CD14-positive monocyte (primary cell): Measurements from ENCODE around the gene SHISA3. TPM values are rescaled to one million over a fixed set of nuclear protein-coding genes. Genes with fewer than 3 reads are reported as not detected.

ENCODE experiments used
- DNase-seq, 3 donors: peaks; one replicate each; pipeline ENCODE4 v3.0.0-alpha.2; 2011 to 2022
- H2AFZ ChIP-seq: 2 replicates; pipeline ENCODE4 v1.6.0; 2012; ENCODE audit warnings: mild to moderate bottlenecking, low read depth, low read length, inconsistent platforms; ENCODE audit not compliant: insufficient read depth, poor library complexity, severe bottlenecking
- H3K27ac ChIP-seq, 2 donors: 1 replicate in 1 of 2; 2 replicates in 1 of 2; pipeline ENCODE4 v1.5.1; 2012 to 2013; ENCODE audit warnings: low read length in 2 of 2, control low read depth in 1 of 2, inconsistent platforms in 1 of 2, low read depth in 1 of 2, mild to moderate bottlenecking in 1 of 2
- H3K27me3 ChIP-seq, 2 donors: one replicate each; pipeline versions ENCODE4 v1.6.0 to v1.6.1; 2011 to 2013; ENCODE audit warnings: low read length in 2 of 2; ENCODE audit not compliant: control insufficient read depth in 2 of 2, insufficient read depth in 2 of 2
- H3K36me3 ChIP-seq, 2 donors: replicated peaks in 1 of 2; 1 replicate in 1 of 2; 2 replicates in 1 of 2; pipeline versions ENCODE4 v1.5.1 to v1.6.1; 2012 to 2013; ENCODE audit warnings: low read length in 2 of 2, control low read depth in 1 of 2, inconsistent platforms in 1 of 2, mild to moderate bottlenecking in 1 of 2; ENCODE audit not compliant: insufficient read depth in 2 of 2, control insufficient read depth in 1 of 2
- H3K4me1 ChIP-seq, 2 donors: 1 replicate in 1 of 2; 2 replicates in 1 of 2; pipeline versions ENCODE4 v1.5.1 to v1.6.1; 2012 to 2013; ENCODE audit warnings: low read length in 2 of 2, control low read depth in 1 of 2, inconsistent platforms in 1 of 2, mild to moderate bottlenecking in 1 of 2, moderate library complexity in 1 of 2; ENCODE audit not compliant: insufficient read depth in 2 of 2, control insufficient read depth in 1 of 2
- H3K4me2 ChIP-seq: replicated peaks from 2 replicates; pipeline ENCODE3; 2012; ENCODE audit warnings: low read length, moderate library complexity, mild to moderate bottlenecking; ENCODE audit not compliant: poor library complexity, severe bottlenecking; ENCODE audit errors: extremely low read depth
- H3K4me3 ChIP-seq, 3 experiments: fragments of 200-600 bp in 1 of 3; sonication (generic) in 1 of 3; replicated peaks in 1 of 3; 1 replicate in 2 of 3; 2 replicates in 1 of 3; pipeline ENCODE4 v1.5.1; 2011 to 2013; ENCODE audit warnings: low read length in 3 of 3, mild to moderate bottlenecking in 3 of 3, control low read depth in 2 of 3, low read depth in 2 of 3, inconsistent platforms in 1 of 3, moderate library complexity in 1 of 3
- H3K79me2 ChIP-seq: 2 replicates; pipeline ENCODE4 v1.6.0; 2012; ENCODE audit warnings: mild to moderate bottlenecking, control low read depth, inconsistent platforms, low read length, moderate library complexity; ENCODE audit not compliant: insufficient read depth
- H3K9ac ChIP-seq: 2 replicates; pipeline ENCODE4 v1.6.0; 2017; ENCODE audit warnings: low read length, mild to moderate bottlenecking; ENCODE audit not compliant: insufficient read depth, poor library complexity, severe bottlenecking
- H3K9me3 ChIP-seq, 2 donors: replicated peaks in 1 of 2; 1 replicate in 1 of 2; 2 replicates in 1 of 2; pipeline versions ENCODE4 v1.5.1 to v1.6.1; 2012 to 2013; ENCODE audit warnings: low read length in 2 of 2, control low read depth in 1 of 2; ENCODE audit not compliant: control insufficient read depth in 1 of 2, insufficient read depth in 1 of 2
- H4K20me1 ChIP-seq: 2 replicates; pipeline ENCODE4 v1.6.0; 2012; ENCODE audit warnings: mild to moderate bottlenecking, low read length, control low read depth, moderate library complexity; ENCODE audit not compliant: insufficient read depth
- H3K27ac Mint-ChIP-seq, 7 donors: one replicate each; pipeline ENCODE4 v1.8.0; 2020; ENCODE audit warnings: mild to moderate bottlenecking in 7 of 7, mixed read lengths in 7 of 7, moderate library complexity in 6 of 7, inconsistent platforms in 2 of 7
- H3K27me3 Mint-ChIP-seq, 3 donors: one replicate each; pipeline ENCODE4 v1.8.0; 2021 to 2022; ENCODE audit warnings: low read depth in 3 of 3, mild to moderate bottlenecking in 3 of 3, mixed read lengths in 3 of 3, moderate library complexity in 3 of 3, inconsistent platforms in 1 of 3
- H3K36me3 Mint-ChIP-seq, 2 donors: one replicate each; pipeline ENCODE4 v1.8.0; 2020; ENCODE audit warnings: mixed read lengths in 2 of 2, inconsistent platforms in 1 of 2, mild to moderate bottlenecking in 1 of 2
- H3K4me1 Mint-ChIP-seq: one replicate; pipeline ENCODE4 v1.8.0; 2020; ENCODE audit warnings: mild to moderate bottlenecking, mixed read lengths
- H3K4me3 Mint-ChIP-seq, 2 donors: one replicate each; pipeline ENCODE4 v1.8.0; 2020; ENCODE audit warnings: mild to moderate bottlenecking in 2 of 2, mixed read lengths in 2 of 2, moderate library complexity in 1 of 2
- H3K9me3 Mint-ChIP-seq, 7 donors: one replicate each; pipeline ENCODE4 v1.8.0; 2020 to 2022; ENCODE audit warnings: mixed read lengths in 7 of 7, mild to moderate bottlenecking in 6 of 7, moderate library complexity in 6 of 7, inconsistent platforms in 2 of 7
- WGBS: methylation state at CpG from one replicate; pipeline ENCODE4 v1.1.5; 2013; ENCODE audit warnings: missing lambda C conversion rate; ENCODE audit not compliant: insufficient coverage; 5-methylcytosine and 5-hydroxymethylcytosine counted together
- intact Hi-C, 2 donors: fragments of 100-400 bp; cut with micrococcal nuclease; formaldehyde crosslinking; loops; one replicate each; pipeline versions ENCODE4 v1.15.0 to v1.15.1; 2023
- polyA plus RNA-seq, 3 donors: library from polyadenylated mRNA; depleted of rRNA in 1 of 3; unstranded in 2 of 3; stranded (reverse) in 1 of 3; fragments of 300-500 nt in 2 of 3; fragments of >200 nt in 1 of 3; fragmentation: Illumina TruSeq in 2 of 3; gene quantifications; 1 replicate in 2 of 3; 2 replicates in 1 of 3; pipeline ENCODE4 v1.2.3, GENCODE V29; 2012 to 2021
- TF ChIP-seq, protein P1 (sequence below): fragments of 200-600 bp; IDR thresholded peaks from one replicate; pipeline ENCODE4 v1.8.0; 2022; ENCODE audit warnings: antibody characterized with exemption, mild to moderate bottlenecking

The SHISA3 gene
- polyA plus RNA-seq, 3 donors, result not detected

DNA sequence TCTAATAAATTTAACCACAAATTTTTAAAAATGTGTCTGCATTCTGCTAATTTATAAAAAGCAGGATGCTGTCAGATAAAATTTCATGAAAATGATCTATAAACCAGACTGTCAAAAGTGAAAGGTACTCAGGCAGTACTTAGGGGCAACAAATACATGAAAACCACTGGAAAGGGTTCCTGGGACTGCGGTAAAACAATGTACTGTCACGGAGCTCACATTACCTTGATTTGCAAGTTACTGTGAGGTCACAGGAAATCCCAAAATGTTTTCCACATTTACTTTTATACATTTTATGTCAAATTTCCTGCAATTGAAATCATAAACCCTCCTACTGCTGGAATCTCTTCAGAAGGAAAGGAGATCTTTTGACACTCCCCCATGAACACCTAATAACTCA, 45.3 kb downstream of the SHISA3 start:
- H3K4me2 ChIP-seq, result no peak overlapping the region
- H3K9me3 Mint-ChIP-seq, result no peaks in the 10 kb centered on the region
- no peaks in the 10 kb centered on the region for H4K20me1 ChIP-seq
- peaks cover 0 to 3% of the 10 kb centered on the region in 2 donors for H3K36me3 ChIP-seq
- no peak overlapping the region for H3K9ac ChIP-seq
- WGBS, result 94% methylated on average over 2 of the region's 2 CpGs
- no peaks in the 10 kb centered on the region for H3K4me1 ChIP-seq
- no peak overlapping the region for H3K4me3 ChIP-seq
- H3K79me2 ChIP-seq, result no peaks in the 10 kb centered on the region
- H3K9me3 ChIP-seq, result no peaks in the 10 kb centered on the region
- TF ChIP-seq, protein P1, sequence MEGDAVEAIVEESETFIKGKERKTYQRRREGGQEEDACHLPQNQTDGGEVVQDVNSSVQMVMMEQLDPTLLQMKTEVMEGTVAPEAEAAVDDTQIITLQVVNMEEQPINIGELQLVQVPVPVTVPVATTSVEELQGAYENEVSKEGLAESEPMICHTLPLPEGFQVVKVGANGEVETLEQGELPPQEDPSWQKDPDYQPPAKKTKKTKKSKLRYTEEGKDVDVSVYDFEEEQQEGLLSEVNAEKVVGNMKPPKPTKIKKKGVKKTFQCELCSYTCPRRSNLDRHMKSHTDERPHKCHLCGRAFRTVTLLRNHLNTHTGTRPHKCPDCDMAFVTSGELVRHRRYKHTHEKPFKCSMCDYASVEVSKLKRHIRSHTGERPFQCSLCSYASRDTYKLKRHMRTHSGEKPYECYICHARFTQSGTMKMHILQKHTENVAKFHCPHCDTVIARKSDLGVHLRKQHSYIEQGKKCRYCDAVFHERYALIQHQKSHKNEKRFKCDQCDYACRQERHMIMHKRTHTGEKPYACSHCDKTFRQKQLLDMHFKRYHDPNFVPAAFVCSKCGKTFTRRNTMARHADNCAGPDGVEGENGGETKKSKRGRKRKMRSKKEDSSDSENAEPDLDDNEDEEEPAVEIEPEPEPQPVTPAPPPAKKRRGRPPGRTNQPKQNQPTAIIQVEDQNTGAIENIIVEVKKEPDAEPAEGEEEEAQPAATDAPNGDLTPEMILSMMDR, result no peak
- intact Hi-C loops, result no loop called here
- H3K4me1 Mint-ChIP-seq, result no peaks in the 10 kb centered on the region
- peaks cover 0 to 2% (median 0%) of the 10 kb centered on the region in 3 donors for H3K27me3 Mint-ChIP-seq
- H3K36me3 Mint-ChIP-seq, result peaks cover 13 to 31% of the 10 kb centered on the region in 2 donors
- no peak overlapping the region for H3K27ac Mint-ChIP-seq
- DNase-seq, result no peak
- H3K4me3 Mint-ChIP-seq, result no peak overlapping the region
- no peak overlapping the region for H3K27ac ChIP-seq
- no peak overlapping the region for H2AFZ ChIP-seq
- H3K27me3 ChIP-seq, result no peaks in the 10 kb centered on the region

DNA sequence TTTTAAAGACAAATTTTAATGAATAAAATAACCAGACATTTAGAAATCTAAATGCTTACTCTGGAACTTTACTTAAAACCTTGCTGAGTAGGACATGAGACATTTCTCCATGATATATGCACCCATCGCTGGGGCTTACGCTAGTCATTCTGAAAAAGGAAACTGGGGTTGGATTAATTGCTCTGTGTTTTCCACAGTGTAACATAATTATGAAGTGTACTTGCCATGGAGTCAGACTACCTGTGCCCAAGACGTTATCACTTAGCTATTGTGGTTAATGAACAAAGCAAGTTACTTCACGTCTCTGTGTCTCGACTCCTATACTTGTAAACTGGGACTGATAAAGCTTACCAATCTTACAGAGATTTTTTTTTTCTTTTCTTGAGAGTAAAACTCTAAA, 47.8 kb downstream of the SHISA3 start:
- no peaks in the 10 kb centered on the region for H3K27me3 ChIP-seq
- Mint-ChIP-seq H3K4me1 (no peaks in the 10 kb centered on the region), H3K36me3 (peaks cover 17 to 21% of the 10 kb centered on the region in 2 donors), H3K9me3 (no peaks in the 10 kb centered on the region), H3K4me3 (no peak overlapping the region), H3K27me3 (peaks cover 0 to 2% (median 0%) of the 10 kb centered on the region in 3 donors), H3K27ac (no peak overlapping the region)
- H3K4me3 ChIP-seq, result no peak overlapping the region
- H3K9ac ChIP-seq, result no peak overlapping the region
- H3K4me2 ChIP-seq, result no peak overlapping the region
- DNase-seq, result no peak
- H3K4me1 ChIP-seq, result no peaks in the 10 kb centered on the region
- H3K36me3 ChIP-seq, result peaks cover 0 to 6% of the 10 kb centered on the region in 2 donors
- WGBS, result 100% methylated on average over 1 of the region's 5 CpGs
- H2AFZ ChIP-seq, result no peak overlapping the region
- no peaks in the 10 kb centered on the region for H4K20me1 ChIP-seq
- no peaks in the 10 kb centered on the region for H3K9me3 ChIP-seq
- H3K79me2 ChIP-seq, result no peaks in the 10 kb centered on the region
- TF ChIP-seq, protein P1, result no peak
- intact Hi-C loops, result no loop called here
- no peak overlapping the region for H3K27ac ChIP-seq
